ENCODE results near the gene UBALD1. TPM values are rescaled to one million over a fixed set of nuclear protein-coding genes. Genes with fewer than 3 reads are reported as not detected.

Gene UBALD1
- polyA plus RNA-seq, 1 donor (not counting 4 experiments of a cell fraction or from before 2014, with no cell fraction given): 4.0 TPM

GRCh38 chr16:4640572-4641305, 26.1 kb upstream of the UBALD1 start:
- Histone ChIP-seq H2AFZ (ENCODE audit: control insufficient read depth, low read length) (no peak overlapping the region), H4K20me1 (ENCODE audit: control insufficient read depth, extremely low read depth, insufficient read depth, low read length) (peaks cover 24% of the 10 kb centered on the region), H3K79me2 (ENCODE audit: control insufficient read depth, insufficient read depth, low read length) (peaks cover 72% of the 10 kb centered on the region), H3K36me3 (ENCODE audit: control insufficient read depth in 2 of 2, extremely low read depth in 1 of 2, insufficient read depth in 2 of 2, low read length in 2 of 2) (peaks cover 4 to 18% of the 10 kb centered on the region in 2 experiments), H3K4me1 (ENCODE audit: control insufficient read depth, extremely low read depth, insufficient read depth, low read length) (no peaks in the 10 kb centered on the region), H3K9me1 (ENCODE audit: control insufficient read depth, extremely low read depth, insufficient read depth, low read length) (no peaks in the 10 kb centered on the region), H3K27ac (ENCODE audit: control insufficient read depth, insufficient read depth, low read length) (no peak overlapping the region), H3K4me3 (ENCODE audit: control insufficient read depth in 2 of 3, extremely low read depth in 1 of 3, insufficient read depth in 2 of 3, low read depth in 1 of 3, low read length in 3 of 3) (no peak overlapping the region), H3K9ac (ENCODE audit: control insufficient read depth, extremely low read depth, insufficient read depth, low read length) (no peak overlapping the region), H3K27me3 (ENCODE audit: control insufficient read depth, extremely low read depth, insufficient read depth, low read length) (no peaks in the 10 kb centered on the region), H3K4me2 (ENCODE audit: control insufficient read depth, extremely low read depth, insufficient read depth, low read depth, low read length) (no peak overlapping the region), H3K9me3 (ENCODE audit: control insufficient read depth, low read depth, low read length) (no peaks in the 10 kb centered on the region)
- DNase-seq (ENCODE audit: low read depth, low spot score): no peak
- dilution Hi-C loops (cut with MboI; ENCODE audit: extremely low pct_ligation_motif_present, low sequenced_read_pairs): no loop called here
- FAIRE-seq: no peak
- TF ChIP-seq CTCF (optimal IDR thresholded peaks at IDR 0.05 in 1 of 3, IDR thresholded peaks at IDR 0.05 in 1 of 3, conservative IDR thresholded peaks at IDR 0.05 in 1 of 3; ENCODE audit: extremely low read depth in 1 of 3, insufficient read depth in 2 of 3, low read length in 3 of 3) (no peak), EZH2 (IDR thresholded peaks at IDR 0.05; ENCODE audit: low read length) (no peak)

GRCh38 chr16:4639899-4640509, 25.3 kb upstream of the UBALD1 start:
- dilution Hi-C loops (cut with MboI; ENCODE audit: extremely low pct_ligation_motif_present, low sequenced_read_pairs): no loop called here
- Histone ChIP-seq H3K36me3 (ENCODE audit: control insufficient read depth in 2 of 2, extremely low read depth in 1 of 2, insufficient read depth in 2 of 2, low read length in 2 of 2) (peaks cover 6 to 18% of the 10 kb centered on the region in 2 experiments), H3K4me2 (ENCODE audit: control insufficient read depth, extremely low read depth, insufficient read depth, low read depth, low read length) (no peak overlapping the region), H3K9ac (ENCODE audit: control insufficient read depth, extremely low read depth, insufficient read depth, low read length) (no peak overlapping the region), H2AFZ (ENCODE audit: control insufficient read depth, low read length) (no peak overlapping the region), H3K9me1 (ENCODE audit: control insufficient read depth, extremely low read depth, insufficient read depth, low read length) (no peaks in the 10 kb centered on the region), H3K27ac (ENCODE audit: control insufficient read depth, insufficient read depth, low read length) (no peak overlapping the region), H4K20me1 (ENCODE audit: control insufficient read depth, extremely low read depth, insufficient read depth, low read length) (peaks cover 24% of the 10 kb centered on the region), H3K4me1 (ENCODE audit: control insufficient read depth, extremely low read depth, insufficient read depth, low read length) (no peaks in the 10 kb centered on the region), H3K79me2 (ENCODE audit: control insufficient read depth, insufficient read depth, low read length) (peaks cover 65% of the 10 kb centered on the region), H3K4me3 (ENCODE audit: control insufficient read depth in 2 of 3, extremely low read depth in 1 of 3, insufficient read depth in 2 of 3, low read depth in 1 of 3, low read length in 3 of 3) (no peak overlapping the region), H3K27me3 (ENCODE audit: control insufficient read depth, extremely low read depth, insufficient read depth, low read length) (no peaks in the 10 kb centered on the region), H3K9me3 (ENCODE audit: control insufficient read depth, low read depth, low read length) (no peaks in the 10 kb centered on the region)
- FAIRE-seq: no peak
- TF ChIP-seq CTCF (optimal IDR thresholded peaks at IDR 0.05 in 1 of 3, IDR thresholded peaks at IDR 0.05 in 1 of 3, conservative IDR thresholded peaks at IDR 0.05 in 1 of 3; ENCODE audit: extremely low read depth in 1 of 3, insufficient read depth in 2 of 3, low read length in 3 of 3) (no peak), EZH2 (IDR thresholded peaks at IDR 0.05; ENCODE audit: low read length) (no peak)
- no peak for DNase-seq (ENCODE audit: low read depth, low spot score)
